IPS-18c (cell line): ENCODE results near the gene SLC13A3.

Source experiments
- H3K4me3 ChIP-seq: 2 replicates; pipeline ENCODE4 v1.7.0; 2013; ENCODE audit warnings: low read depth, mild to moderate bottlenecking, low read length, moderate library complexity; ENCODE audit not compliant: insufficient read depth
- H3K9me3 ChIP-seq: one replicate; pipeline ENCODE4 v1.6.1; 2013; ENCODE audit warnings: mild to moderate bottlenecking, low read length, moderate library complexity; ENCODE audit not compliant: control insufficient read depth, insufficient read depth

Gene SLC13A3

DNA sequence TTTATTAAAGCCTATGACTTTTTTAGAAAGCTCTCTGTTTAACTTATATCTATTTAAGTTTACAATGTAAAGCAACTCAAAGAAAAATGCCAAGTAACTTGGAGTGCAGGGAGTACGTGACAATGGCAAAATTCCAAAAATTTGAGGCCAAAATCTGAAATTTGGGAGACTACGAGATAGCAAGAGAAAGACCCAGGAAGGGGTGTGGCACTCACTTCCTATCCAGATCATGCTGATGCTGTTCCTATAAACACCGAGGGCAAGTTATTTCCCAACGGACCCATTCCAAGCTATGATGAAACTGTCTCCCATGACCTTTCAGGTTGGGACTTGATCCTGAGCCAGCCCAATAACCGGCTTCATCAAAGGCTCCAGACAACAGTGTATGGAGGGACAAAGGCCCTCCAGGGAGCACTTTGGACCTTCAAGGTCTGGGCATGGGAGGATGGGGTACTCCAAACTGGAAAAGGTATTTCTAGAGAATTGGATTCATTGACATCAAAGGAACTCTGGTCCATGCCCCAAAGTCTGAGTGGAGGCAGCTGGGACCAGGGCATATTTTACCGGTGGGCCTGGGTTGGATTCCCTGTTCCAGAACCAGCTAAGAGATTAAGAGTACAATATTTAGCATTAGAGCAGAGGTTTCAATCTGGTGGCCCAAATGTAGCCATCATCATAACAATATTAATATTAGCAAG, 15.7 kb upstream of the SLC13A3 start:
- H3K9me3 ChIP-seq: no peaks in the 10 kb centered on the region

DNA sequence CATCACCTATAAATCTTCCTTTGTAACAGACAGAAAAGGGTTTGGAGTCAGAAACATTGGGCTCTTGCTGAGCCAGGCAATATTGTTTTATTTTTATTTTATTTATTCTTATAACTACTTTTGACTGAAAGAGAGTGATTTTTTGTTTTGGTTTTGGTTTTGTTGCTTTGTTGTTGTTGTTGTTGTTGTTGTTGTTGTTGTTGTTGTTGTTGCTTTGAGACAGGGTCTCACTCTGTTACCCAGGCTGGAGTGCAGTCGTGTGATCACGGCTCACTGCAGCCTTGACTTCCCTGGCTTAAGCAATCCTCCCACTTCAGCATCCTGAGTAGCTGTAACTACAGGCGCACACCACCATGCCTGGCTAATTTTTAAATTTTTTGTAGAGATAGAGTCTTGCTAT, 15.0 kb upstream of the SLC13A3 start:
- no peak overlapping the region for H3K4me3 ChIP-seq
- no peaks in the 10 kb centered on the region for H3K9me3 ChIP-seq

More for the DNA sequence above, 15.7 kb upstream of the SLC13A3 start:
- H3K4me3 ChIP-seq: no peak overlapping the region

DNA sequence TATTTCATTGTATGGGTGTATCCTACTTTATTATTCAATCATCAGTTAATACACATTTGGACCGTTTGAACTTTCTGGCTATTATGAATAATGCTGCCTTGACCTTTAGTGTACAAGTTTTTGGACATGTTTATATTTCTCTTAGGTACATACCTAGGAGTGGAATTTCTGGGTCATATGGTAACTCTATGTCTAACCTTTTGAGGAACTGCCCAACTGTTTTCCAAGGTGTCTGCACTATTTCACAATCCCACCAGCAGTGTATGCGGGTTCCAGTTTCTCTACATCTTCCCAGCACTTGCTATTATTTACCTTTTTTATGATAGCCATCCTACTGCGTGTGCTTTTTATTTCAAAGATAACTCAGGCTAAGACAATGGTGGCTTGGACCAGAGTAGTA, 14.3 kb upstream of the SLC13A3 start:
- no peaks in the 10 kb centered on the region for H3K9me3 ChIP-seq
- H3K4me3 ChIP-seq: no peak overlapping the region

DNA sequence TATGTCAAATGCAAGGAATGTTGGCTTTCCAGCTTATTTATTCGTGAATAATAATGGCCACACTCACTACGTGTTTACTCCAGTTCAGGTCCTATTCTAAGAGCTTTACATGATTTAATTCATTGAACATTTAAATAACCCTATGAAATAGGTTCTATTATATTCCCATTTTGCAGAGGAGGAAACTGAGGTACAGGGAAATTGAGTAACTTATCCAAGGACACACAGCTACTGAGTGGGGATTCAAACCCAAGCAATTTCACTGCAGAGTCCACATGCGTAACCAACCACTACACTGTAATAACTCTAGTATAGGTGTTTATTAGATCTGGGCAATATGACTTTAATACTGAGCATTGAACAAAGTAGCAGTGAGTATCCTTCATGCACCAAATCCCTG, 12.3 kb upstream of the SLC13A3 start:
- H3K9me3 ChIP-seq: no peaks in the 10 kb centered on the region

DNA sequence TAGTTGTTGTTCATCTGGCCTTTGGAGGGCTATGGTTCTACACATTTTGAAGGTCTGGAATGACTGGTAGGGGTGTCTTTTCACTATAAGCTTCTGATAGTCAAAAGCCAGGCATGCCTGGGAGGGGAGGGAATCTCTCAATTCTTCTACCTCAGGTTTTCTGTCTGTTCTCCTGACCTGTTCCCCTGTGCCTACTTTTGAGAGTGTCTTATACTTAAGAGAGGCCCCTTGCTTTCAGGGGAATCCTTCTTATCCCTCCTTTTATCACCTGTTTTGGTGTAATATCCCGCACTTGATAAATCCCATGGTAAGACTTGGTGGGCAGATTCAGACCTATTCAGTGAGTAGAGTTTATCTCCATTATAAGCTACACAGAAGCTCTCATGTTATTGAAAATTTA, 10.4 kb upstream of the SLC13A3 start:
- Histone ChIP-seq H3K9me3 (no peaks in the 10 kb centered on the region), H3K4me3 (no peak overlapping the region)

More for the DNA sequence above, 12.3 kb upstream of the SLC13A3 start:
- no peak overlapping the region for H3K4me3 ChIP-seq

DNA sequence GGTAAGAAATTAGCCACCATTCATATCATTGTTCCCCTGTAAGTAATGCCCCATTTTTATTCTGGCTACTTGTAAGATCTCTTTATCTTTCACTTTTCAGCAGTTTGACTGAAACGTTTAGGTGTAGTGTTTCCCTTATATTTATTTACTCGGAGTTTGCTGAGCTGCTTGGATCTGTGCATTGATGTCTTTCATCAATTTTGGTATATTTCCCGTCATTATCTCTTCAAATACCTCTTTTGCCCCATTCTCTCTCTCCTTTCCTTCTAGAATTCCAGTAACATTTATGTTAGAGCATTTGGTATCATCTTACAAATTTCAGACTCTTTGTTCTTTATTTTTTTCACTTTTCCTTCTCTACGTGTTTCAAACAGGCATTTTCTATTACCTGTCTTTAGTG, 9.2 kb upstream of the SLC13A3 start:
- Histone ChIP-seq H3K9me3 (no peaks in the 10 kb centered on the region), H3K4me3 (no peak overlapping the region)

DNA sequence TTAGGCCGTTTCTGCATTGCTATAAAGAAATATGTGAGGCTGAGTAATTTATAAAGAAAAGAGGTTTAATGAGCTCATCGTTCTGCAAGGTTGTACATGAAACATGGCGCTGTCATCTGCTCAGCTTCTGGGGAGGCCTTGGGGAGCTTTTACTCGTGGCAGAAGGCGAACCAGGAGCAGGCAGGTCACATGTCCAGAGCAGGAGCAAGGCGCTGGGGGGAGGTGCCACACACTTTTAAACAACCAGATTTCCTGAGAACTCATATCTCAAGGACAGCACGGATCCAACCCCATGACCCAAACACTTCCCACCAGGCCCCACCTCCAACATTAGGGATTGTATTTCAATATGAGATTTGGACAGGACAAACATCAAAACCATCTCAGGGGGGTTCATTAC, 6.4 kb upstream of the SLC13A3 start:
- Histone ChIP-seq H3K9me3 (no peaks in the 10 kb centered on the region), H3K4me3 (no peak overlapping the region)

DNA sequence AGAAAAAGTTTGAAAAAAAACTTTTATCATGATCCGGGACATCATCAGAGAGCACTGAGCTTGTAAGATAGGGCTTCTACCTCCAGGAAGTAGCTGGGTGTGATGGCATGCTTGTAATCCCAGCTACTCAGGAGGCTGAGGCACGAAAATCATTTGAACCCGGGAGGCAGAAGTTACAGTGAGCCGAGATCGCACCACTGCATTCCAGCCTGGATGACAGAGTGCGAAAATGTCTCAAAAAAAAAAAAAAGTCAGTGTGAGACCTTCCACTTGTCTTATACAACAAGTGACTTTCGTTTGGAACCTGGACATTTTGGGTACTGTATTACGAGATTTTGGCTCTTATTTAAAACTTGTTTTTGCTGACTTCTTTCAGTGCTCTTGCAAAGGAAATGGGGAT, 5.9 kb upstream of the SLC13A3 start:
- Histone ChIP-seq H3K4me3 (no peak overlapping the region), H3K9me3 (no peaks in the 10 kb centered on the region)

DNA sequence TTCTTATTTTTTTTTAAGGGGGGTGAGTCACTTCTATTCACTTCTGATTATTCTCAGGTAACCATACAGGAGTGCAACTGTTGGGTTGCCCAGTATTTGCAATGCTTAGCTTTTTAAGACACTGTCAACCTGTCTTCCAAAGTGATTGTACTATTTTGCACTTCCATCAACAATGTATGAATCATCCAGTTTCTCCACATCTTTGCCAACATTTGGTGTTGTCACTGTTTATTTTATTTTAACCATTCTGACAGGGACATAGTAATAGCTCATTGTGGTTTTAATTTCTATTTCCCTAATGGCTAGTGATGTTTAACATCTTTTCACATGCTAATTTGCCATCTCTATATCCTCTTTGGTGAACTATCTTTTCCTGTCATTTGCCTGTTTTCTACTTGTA, 1.4 kb upstream of the SLC13A3 start:
- Histone ChIP-seq H3K9me3 (no peaks in the 10 kb centered on the region), H3K4me3 (no peak overlapping the region)

DNA sequence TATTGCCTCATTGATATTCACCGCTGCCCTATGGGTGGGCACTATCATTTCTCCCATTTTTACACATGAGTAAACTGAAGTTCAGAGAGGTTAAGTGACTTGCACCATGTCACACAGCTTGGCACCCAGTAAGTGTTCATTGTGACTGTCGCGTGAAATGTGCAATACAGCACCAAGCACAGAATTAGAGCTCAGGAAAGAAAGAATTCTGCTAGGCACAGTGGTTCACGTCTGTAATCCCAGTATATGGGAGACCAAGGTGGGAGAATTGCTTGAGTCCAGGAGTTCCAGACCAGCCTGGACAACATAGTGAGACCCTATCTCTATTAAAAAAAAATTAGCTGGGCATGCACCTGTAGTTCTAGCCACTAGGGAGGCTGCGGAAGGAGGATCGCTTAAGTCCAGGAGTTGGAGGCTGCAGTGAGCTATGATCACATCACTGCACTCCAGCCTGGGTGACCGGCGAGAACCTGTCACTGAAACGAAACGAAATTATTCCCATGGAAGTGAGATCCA, 626 bp downstream of the SLC13A3 start:
- peak overlapping the region; percentile 47; the same call in 1 of the 2 replicates for H3K4me3 ChIP-seq

DNA sequence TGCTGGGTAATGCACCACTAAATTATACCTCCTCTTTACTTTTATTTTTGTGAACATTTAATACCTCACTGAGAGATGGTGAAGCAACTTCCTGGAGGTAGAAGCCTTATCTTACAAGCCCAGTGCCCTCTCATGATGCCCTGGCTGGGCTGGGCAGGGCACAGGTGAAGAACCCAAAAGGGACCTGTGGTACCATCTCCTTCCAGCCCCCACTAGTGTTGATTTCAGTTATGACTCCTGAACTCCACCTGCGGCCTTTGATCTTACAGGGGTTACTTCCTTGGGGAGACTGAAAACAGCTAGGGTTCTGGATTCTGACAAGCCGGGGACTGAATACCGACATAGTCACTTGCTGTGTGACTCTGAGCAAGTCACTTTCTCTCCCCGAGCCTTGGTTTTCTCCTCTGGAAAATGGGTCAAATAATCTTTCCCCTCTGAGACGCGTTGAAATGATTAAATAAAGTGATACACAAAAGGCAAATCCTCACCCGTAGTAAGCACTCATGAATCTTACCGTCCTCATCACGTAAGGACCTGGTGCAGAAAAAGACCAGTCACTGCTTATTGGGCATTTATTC, 1.2 kb downstream of the SLC13A3 start:
- Histone ChIP-seq H3K9me3 (no peaks in the 10 kb centered on the region), H3K4me3 (no peak overlapping the region)

More for the DNA sequence above, 626 bp downstream of the SLC13A3 start:
- H3K9me3 ChIP-seq: no peaks in the 10 kb centered on the region

DNA sequence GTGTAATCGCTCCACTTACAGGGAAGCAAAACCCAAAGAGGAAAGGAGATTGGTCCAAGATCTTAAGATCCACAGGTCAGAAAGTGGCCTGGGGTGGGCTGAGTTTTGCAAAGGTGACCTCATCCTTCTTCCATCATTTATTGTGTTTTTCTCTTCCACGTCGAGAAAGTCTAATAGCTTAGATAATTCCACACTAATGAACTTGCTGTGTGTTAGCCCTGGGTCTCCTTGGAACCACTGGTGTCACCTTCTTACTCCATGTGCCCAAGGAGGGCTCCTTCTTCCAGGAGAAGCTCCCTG, 1.7 kb downstream of the SLC13A3 start:
- H3K4me3 ChIP-seq: no peak overlapping the region
- no peaks in the 10 kb centered on the region for H3K9me3 ChIP-seq

DNA sequence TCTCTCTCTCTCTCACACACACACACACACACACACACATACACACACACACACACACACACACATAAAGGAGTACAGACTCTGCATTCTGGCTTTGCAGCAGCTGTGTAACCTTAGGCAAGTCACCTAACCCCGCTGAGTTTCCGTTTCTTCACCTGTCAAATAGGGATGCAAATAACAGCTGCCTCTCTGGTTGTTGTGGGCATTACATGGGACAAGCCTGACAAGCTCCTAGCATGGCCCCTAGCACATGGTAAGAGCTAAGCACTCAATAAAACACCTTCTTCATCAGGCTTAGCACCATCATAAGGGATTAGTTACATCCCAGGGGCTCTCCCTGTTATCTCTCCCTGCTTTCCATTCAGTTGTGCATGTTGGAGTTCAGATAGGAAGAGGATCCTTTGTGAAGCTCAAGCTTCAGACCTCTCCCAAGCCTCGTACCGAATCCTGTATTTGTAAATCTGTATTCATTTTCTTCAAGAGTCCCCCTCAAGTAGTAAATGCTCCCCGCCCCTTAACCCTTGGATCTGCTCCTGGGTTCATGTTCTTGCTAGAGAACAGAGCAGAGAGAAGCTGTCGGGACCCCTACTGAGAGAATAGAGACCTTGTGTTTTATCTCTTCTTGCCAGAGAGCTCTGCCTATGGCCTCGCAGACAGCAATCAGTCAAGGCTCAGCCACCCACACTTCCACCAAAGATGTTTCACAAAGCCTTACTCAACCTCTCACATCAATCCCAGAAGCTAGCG, 2.2 kb downstream of the SLC13A3 start:
- Histone ChIP-seq H3K9me3 (no peaks in the 10 kb centered on the region), H3K4me3 (no peak overlapping the region)

DNA sequence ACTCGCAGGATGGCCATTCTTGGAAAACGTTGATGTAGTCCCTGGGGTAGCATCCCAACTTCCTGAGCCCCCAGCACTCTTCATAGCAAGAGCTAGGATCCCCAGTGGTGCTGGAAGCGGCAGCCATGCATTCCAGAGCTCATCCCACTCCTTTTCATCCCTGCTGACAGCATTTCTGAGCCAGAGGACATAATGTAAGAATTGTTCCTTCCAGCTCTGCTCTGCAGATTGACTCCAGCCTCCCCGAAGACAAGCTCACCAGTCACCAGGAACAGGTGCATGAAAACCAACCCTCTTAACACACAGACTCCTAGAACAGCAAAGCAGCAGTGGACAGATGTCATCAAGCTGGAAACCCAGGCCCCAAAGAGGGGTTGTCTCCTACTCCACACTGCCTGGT, 3.8 kb downstream of the SLC13A3 start:
- Histone ChIP-seq H3K9me3 (no peaks in the 10 kb centered on the region), H3K4me3 (no peak overlapping the region)

DNA sequence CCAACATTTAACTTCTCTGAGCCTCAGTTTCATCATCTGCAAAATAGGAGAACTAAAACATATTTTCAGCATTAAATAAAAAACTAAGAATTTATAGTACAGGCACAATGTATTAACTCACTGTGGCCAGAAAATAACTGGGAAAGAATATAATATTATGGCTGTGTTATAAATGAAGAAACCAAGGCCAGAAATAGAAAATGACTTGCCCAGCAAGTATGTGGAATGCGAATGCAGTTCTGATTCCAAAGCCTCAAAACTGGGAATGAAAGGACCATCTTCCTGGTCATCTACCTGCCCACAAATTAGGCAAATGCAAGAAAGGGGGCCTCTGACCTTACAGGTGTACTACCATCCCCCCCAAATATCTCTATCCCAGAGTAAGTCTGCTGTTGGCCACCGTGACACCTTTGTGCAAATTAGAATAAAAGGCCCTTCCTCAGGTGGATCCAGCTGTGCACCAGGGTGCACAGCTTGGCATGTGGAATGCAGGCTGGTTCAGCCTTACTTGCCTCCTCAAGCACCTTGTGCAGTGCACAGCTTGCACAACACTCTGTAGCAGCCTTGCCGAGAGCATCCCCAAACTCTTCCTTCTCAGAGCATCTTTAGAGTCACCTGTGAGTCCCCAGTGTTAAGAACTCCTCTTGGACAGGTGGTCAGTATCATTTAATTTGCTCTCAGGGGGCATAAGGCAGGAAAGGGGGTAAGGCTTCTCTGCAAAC, 4.4 kb downstream of the SLC13A3 start:
- H3K9me3 ChIP-seq: no peaks in the 10 kb centered on the region
- no peak overlapping the region for H3K4me3 ChIP-seq

DNA sequence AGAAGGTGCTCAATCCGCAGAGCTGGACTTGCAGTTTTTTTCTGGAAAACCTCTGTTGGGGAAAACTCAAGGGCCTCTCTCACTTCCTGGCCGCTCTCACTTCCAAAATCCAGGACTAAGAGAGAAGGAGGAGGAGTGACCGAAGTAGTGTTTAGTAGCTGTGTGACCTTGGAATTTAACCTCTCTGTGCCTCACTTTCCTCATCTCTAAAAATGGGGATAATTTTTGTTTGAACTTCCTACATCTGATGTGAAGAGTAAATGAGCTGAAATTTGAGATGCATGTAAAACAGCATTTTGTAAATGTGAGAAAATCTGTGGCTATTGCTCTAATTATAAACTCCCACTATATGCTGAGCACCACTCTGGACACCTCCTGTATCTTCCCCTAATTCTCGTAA, 5.1 kb downstream of the SLC13A3 start:
- no peak overlapping the region for H3K4me3 ChIP-seq

DNA sequence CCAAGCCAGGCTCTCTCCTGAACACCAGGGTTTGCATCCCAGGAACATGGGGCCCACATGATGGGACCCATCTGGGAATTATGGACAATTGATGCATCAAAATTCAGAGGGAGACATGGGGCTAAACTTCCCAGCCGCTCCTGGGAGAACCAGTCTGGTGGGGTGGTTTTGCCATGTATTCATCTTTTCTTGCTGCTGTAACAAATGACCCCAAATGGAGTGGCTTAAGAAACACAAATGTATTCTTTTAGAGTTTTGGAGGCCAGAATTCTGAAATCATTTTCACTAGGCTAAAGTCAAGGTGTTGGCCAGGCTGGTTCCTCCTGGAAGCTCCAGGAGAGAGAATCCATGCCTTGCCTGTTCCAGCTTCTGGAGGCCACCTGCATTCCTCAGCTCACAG, 6.5 kb downstream of the SLC13A3 start:
- Histone ChIP-seq H3K9me3 (no peaks in the 10 kb centered on the region), H3K4me3 (no peak overlapping the region)

More for the DNA sequence above, 5.1 kb downstream of the SLC13A3 start:
- H3K9me3 ChIP-seq: no peaks in the 10 kb centered on the region

DNA sequence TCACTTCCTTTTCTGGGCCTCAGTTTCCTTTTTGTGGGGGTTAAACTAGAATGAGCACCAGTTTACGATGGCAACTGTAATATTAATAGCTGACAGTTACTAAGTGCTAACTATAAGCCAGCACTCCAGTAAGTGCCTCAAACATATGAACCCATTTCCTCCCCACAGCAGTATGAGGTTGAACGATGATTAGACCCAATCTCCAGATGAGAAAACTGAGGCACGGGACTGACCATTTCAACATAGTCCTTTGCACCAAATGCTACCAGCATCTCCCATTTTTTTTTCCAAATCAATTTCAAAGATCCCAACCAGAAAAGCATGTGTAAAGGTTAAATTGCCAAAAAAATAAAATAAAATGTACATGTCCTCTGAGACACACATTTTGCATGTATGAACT, 7.1 kb downstream of the SLC13A3 start:
- Histone ChIP-seq H3K9me3 (no peaks in the 10 kb centered on the region), H3K4me3 (no peak overlapping the region)
